Stimulated activated CD8-positive, alpha-beta memory T cell treated with anti-CD3 and anti-CD28 coated beads, Interleukin-15, amount 100 ng/mL, for 48 hours (primary cell): ENCODE results near the gene CLPTM1L.

Experiments used
- DNase-seq, 2 donors: peaks; one replicate each; pipeline ENCODE4 v3.0.0-alpha.2; 2020; ENCODE audit warnings: low read depth in 2 of 2

The CLPTM1L gene, protein sequence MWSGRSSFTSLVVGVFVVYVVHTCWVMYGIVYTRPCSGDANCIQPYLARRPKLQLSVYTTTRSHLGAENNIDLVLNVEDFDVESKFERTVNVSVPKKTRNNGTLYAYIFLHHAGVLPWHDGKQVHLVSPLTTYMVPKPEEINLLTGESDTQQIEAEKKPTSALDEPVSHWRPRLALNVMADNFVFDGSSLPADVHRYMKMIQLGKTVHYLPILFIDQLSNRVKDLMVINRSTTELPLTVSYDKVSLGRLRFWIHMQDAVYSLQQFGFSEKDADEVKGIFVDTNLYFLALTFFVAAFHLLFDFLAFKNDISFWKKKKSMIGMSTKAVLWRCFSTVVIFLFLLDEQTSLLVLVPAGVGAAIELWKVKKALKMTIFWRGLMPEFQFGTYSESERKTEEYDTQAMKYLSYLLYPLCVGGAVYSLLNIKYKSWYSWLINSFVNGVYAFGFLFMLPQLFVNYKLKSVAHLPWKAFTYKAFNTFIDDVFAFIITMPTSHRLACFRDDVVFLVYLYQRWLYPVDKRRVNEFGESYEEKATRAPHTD

DNA sequence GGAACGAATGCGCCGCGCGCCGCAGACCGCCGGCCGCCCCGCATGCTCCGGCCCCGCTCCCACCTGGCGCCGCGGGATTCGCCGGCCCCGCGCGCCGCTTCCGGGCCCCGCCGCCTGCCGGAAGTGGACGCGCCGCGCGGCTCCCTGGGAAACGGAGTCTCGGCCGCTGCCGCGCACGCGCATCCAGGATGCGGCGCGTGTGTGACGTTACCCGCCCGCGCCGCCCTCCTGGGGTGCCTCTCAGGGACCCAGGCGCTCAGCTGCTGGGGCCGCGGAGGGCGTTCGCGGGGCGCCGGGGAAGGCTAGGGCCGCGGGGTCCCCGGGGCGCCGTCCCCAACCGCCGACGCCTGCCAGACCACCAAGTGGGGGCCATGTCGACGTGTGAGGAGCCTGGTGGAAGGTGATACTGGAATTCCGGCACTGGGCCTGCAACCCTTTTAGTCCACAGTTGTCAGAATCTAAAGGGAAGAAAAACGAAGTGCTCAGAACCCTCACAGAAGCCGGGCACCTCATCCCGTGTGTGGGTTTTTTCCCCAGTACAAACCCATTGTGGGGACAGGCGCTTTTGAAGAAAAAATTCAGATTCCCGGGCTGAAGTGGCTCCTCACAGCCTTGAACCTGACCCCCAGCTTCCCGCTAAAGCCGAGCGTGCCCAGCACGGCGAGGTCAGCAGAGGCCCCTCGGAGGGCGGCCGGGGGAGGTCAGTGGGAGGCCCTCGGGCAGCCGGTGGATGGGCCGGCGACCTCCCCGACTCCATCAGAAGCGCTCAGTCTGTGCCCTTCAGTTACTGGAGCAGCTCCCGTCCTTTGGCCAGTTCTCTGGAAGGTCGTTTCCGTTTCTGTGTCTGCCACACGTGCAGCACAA is at the start of gene CLPTM1L:
TSS of gene CLPTM1L (minus strand) at position 125 of the 864 bp plus-strand sequence. CDS start 258 bp downstream, outside the sequence.
- DNase-seq, result peak; percentile 85 to 86

DNA sequence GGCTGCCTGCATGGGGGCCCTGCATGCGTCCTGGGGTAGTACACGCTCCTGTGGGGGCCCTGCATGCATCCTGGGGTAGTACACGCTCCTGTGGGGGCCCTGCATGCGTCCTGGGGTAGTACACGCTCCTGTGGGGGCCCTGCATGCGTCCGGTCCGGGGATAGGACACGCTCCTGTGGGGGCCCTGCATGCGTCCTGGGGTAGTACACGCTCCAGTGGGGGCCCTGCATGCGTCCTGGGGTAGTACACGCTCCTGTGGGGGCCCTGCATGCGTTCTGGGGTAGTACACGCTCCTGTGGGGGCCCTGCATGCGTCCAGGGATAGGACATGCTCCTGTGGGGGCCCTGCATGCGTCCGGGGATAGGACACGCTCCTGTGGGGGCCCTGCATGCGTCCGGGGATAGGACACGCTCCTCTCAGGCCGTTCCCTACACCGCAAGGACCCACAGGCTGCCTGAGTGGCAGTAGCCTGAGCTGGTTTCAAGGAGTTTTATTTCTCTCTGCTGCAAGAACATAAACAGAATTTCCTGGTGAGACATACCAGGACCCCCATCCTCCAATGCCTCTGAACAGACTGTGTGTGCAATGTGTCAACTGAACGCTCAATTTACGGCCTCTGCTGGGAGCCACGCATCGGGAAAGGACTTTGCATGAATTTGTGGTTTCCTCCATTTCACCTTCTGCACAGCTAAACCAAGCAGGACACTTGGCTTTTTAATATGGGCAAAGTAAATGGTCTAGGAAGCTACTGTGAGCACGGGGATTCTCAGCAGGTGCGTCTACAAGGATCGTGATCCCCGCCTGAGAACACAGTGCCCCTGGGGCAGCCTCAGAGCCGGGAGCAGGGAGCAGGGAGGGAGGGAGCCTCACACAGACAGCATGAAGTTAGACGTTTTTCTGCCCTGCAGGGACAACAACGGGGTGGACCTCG is 48.9 kb upstream of the CLPTM1L start:
- no peak for DNase-seq

DNA sequence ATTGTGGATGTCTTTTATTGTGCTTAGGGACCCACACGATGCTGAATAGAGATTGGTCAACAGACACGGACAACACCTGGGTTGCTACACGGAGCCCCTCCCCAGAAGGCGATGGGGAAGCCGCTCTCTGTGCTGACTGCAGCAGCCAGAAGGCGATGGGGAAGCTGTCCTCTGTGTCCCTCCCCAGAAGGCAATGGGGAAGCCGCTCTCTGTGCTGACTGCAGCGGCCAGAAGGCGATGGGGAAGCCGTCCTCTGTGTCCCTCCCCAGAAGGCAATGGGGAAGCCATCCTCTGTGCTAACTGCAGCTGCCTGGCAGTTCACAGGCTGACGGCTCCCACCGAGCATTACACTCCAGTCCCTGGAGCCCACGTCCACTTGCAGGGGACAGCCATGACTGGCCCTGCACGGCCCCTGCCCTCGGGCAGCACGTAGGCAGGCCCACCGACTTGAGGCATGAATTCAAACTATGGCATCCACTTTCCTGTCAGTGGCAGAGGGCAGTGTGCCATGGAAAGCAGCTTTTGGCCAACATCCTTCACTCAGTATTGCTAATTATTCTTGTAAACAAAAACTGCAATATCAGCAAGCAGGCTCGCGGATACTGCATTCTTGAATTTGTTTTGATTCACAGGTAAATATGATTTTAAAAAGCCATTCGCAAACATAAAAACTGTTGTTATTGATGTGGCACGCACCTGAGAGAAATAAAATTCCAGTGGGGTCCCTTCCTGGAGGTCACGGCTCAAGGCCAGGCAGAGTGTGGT is 48.1 kb upstream of the CLPTM1L start:
- no peak for DNase-seq

DNA sequence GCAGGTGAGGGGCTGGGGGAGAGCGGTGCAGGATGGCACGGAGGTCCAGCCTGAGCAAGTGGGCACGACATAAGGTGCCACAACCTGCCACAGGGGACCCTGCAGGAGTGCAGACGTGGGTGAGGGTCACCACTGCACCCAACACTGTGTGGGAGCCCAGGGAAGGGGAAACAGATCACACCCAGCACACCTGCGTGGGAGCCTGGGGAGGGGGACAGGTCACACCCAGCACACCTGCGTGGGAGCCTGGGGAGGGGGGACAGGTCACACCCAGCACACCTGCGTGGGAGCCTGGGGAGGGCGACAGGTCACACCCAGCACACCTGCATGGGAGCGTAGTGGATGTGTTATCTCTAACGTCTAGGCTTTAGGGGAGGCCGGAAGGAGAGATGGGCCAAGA is 47.4 kb upstream of the CLPTM1L start:
- no peak for DNase-seq

DNA sequence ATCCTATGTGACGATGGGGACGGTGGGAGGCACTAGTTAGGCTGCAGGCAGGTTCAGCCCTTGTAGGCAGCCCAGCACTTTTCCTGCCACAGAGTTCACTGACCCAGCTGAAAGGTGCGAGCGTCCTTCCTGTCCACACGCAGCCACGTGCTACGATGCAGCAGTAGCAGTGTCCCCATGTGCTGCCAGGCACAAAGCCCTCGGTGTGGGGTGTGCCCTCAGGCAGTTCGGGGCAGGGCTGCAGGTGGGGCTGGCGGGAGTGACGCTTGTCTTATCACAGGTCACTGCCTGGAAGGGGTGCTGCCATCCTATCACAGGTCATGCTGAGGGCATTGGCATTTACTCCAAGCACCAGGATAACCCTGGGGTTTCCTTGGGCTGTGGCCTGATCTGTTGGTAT is 46.8 kb upstream of the CLPTM1L start:
- DNase-seq, result no peak

DNA sequence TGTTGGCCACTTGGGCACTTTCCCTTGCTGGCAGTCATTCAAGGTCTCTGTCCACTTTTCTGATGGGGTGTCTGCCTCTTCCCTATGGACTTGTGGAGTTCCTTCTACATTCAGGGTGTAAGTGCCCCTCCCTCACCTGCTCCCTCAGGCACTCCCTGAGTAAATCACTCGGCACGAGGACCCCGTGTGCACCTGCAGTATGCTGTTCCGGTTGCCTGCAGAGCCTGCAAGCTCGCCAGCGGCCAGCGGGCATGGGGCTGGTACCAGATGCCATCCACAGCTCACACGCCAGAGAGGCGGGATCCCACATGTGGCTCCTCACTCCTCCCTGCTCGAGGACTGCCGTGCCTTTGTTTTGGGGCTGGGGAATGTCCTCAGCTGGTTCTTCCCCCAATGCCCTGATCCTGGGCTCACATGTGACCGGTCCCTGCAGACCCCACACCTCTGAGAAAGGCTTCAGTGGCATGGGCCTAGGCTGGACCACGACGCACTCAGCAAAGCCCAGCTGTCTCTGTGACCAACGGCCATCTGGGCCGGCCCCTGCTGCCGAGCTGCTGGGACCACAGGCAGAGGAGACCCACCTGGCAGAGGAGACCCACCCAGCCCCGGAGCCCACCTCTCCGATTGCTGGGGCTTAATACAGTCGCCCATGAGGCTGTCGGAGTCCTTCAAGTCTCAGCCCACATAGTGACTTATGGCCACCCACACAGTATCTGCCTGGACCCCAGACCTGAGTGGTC is 46.1 kb upstream of the CLPTM1L start:
- DNase-seq, result no peak

DNA sequence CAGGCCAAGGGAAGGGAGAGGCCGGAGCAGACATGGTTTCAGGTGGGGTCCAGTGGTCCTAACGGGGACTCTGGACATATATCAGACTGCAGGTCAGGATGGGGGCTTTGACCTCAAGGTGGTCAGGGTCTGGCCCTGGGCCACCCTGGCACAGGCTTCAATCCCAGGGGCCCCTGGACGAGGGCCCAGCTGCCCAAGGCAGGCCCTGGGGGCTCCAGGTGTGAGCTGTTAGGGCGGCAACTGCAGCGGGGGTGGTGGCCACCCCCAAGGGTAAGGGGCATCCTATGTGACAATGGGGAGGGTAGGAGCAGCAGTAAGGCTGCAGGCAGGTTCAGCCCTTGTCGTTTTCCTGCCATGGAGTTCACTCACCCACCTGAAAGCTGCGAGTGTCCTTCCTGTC is 45.4 kb upstream of the CLPTM1L start:
- no peak for DNase-seq

DNA sequence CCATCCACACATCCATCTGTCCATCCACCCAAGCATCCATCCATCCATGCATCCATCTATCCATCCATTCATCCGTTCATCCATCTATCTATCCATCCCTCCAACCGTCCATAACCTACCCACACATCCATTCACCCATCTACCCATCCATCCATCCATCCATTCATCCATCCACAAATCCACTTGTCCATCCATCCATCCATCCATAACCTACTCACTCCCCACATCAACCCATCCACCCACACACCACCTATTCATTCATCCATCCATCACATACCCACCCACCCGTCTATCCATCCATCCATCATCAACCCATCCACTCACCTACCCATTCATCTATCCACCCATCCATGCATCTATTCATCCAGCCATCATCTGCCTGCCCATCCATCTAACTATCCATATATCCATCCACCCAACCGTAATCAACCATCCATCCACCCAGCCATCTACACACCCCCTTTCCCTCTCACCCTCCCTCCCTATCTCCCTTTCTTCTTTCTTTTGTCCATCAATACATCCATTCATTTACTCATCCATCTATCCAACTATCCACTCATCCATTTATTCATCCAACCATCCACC is 43.6 kb upstream of the CLPTM1L start:
- DNase-seq, result no peak

DNA sequence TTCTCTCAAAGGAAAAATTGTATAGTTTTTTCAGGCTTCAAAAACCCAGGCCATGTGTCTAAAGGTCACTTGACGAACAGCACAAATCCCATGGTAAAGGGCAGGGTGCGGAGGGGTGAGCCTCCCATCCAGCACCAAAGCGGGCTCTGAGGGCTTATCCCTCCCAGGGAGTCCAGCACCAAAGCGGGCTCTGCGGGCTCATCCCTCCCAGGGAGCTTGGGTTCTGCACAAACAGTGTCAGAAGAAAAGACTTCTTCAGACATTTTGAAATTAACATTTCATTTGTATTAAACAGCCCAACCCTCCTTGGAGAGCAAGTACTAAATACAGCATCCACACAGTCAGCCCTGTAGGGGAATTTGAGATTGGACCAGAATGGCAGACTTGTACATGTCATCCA is 43.0 kb upstream of the CLPTM1L start:
- DNase-seq, result no peak

DNA sequence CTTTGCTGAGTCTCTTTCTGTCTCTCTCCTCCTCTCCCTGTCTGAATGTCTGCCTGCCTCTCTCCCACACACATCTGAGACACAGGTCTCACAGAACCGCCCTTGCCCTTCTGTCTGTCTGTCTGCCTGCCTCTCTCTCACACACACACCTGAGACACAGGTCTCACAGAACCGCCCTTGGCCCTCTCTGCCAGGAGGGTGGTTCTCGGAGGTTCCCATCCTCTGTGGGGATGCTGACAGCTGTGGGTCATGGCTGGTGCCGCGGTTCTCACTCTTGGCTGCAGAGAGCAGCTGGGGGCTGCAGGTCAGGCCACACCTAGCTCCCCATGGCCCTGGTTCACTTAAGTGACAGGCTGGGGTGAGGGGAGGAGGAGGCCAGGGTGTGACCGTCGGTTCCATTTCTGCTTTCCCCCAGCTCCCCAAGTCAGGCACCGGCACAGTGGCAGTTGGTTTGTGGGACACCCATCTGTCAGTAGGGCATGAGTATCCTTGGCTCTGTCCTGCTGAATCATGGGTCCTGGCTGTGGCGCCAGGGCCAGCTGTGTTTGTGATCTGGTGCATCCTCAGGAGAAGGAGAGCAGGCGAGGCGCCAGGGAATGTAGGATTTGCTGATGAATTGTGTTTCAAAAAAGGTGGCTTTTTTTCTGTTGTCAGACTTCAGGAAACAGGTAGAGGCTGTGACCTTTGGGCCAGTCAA is 42.3 kb upstream of the CLPTM1L start:
- DNase-seq, result no peak

DNA sequence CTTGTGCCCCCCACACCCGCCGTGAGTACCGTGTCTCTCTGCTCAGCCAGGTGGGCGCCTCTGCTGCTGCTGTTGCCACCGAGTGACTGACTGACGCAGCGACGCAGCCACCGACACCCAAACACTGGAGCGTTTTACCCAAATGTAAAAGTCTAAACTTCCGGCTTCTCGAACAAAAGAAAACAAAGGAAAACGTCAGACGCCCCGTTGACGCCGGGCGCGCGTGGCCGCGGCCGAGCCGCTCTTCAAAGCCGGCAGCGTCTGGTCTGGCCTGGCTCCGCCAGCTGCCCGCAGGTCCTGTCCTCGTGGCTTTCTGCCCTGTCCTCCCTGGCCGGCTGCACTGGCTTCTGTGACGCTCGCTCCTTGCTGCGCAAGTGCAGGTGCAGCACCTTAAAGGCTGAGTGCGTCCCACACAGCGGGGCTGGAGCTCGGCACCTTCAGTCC is 41.4 kb upstream of the CLPTM1L start:
- peak; percentile 25 to 41 for DNase-seq

DNA sequence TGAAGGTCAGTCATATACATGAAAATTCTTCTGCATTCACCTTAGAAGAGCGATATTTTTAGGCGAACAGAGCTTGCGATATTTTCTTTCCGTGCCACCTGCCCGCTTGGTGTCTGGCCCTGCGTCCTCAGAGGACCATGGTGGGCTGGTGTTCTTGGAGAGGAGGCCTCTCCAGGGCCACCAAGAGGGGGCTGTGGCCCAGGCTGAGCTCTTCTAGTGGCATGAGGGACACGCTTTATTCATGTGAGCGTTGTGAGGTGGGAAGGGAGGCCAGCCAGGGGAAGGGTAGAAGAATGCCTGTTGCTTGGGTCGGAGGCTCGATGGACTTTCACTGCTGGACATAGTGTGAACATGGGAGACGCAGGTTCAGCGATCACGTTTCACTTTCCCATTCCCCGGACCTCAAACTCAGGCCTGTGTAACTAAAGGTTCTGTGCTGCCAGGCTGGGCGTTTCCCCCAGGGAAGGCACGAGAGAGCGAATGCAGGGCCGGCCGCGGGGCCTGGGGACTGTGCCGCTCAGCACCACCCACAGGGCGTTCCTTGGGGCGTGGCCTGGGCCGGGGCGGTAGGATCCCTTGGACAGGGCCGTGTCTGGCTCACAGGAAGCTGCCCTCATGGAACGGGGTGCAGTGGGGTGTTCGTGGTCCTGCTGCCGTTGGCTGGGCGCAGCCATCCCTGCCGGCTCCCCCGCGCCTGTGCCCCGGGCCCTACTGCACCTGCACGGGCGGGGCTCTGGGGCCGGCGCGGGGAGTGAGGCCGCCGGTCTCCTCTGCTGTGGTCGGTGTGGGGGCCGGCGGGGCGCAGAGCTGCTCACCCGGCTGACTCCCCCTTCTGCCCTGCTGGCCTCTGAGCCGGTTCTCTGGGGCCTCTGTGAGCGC is 40.7 kb upstream of the CLPTM1L start:
- peak; percentile 72 to 74 for DNase-seq

DNA sequence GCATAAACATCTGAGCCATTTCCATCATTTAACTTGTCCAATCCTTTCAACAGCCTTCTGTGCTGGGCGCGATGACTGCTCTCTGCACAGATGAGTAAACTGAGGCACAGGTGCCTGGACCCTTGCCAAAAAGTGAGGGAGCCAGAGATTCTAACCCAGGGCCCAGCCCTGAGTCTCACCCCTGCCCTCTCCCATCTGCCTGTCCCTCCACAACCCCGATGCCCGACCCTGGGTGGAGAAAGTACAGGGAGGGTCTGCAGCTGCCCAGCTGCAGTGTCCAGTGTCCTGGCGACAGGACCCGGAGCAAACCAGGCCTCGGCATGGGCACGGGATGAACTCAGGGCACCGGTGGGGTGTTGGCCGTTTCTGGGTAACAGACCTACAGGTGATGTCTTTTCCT is 39.6 kb upstream of the CLPTM1L start:
- no peak for DNase-seq

DNA sequence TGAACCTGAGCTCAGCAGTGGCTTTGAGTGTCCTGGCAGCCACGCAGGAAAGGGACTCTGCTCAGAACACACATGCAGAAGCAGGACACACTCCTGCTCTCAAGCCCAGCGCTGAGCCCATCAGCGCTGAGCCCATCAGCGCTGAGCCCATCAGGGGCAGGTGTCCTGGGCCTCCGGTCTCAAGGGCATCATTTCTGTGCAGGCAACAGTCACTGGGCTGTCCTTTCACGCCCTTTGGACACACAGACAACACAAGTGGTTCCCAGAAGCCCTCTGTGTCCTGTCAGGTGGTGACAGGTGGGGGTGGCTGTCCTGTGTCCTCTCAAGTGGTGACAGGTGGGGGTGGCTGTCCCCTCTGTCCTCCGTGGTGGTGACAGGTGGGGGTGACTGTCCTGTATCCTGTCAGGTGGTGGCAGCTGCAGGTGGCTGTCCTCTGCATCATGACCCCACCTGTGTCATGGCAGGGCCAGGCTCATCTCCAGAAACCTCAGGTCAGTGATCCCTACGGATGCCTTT is 39.0 kb upstream of the CLPTM1L start:
- DNase-seq, result no peak

DNA sequence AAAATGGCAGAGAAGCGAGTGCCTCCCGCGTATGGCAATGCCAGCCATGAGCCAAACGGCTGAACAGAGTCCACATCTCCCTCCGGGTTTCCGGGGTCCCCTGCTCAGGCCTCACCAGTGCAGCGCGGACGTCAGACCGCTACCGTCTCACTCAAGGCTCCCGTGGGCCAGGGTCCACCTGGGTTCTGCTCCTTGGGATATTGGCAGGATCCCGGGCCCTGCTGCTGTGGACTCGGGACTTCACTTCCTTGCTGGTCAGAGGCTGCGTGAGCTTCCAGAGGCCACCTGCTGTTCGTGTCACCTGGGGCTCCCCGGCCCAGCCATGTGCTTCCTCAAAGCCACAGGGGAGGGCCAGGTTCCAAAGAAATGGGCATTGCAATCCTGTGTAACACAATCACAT is 38.4 kb upstream of the CLPTM1L start:
- DNase-seq, result no peak

DNA sequence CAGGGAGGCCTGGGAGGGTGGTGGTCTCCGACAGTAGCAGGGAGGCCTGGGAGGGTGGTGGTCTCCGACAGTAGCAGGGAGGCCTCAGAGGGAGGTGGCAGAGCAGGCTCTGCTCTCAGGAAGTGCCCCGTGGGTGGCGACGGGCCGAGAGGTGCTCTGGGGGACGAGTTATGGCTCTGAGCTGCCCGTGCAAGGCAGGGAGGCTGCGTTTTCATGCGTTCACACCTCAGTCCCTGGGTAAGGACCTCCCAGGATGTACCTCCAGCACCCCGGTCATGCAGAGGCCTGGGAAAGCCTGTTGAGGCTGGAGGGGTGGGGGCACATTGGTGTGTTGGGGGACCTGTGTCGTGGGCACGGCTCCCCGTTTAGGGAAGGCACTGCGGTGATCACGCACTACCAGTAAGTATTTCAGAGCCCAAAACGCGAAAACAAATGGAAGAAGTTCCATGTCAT is 37.4 kb upstream of the CLPTM1L start:
- DNase-seq, result no peak

DNA sequence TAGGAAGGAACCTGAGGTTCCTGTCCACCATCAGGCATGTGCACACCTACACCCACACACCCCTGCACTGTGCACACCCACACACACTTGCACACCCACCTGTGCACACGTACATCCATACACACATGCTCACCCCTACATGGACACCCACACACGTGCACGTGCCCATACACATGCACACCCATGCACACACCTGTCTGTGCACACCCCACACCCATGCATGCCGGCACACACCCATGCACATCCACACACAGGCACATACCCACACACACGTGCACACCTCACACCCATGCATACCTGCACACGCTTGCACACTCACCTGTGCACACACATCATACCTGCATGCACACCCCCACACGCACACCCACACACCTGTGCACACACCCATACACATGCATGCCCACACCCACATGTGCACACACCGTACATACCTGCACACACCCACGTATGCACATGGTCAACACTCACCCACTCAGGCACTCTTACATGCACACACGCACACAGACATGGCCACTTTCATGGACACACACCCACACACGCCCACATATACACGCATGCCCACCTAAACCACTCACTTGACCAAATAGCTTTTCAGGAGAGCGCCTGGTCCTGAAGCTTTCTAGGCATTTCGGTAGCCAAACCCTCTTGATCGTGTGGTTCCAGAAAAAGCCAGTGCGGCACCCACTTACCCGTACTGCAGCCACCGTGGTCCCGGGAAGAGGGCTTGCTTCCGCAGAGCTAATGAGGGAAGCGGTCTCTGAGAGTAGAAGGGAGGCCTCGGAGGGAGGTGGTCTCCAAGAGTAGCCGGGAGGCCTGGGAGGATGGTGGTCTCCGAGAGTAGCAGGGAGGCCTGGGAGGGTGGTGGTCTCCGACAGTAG is 36.7 kb upstream of the CLPTM1L start:
- no peak for DNase-seq
